ENCODE measurements around the gene SPECC1L. TPM values are rescaled to one million over a fixed set of nuclear protein-coding genes. Genes with fewer than 3 reads are reported as not detected.

Gene SPECC1L
- total RNA-seq, 1 donor from 2014 or later = 35.9 TPM

DNA sequence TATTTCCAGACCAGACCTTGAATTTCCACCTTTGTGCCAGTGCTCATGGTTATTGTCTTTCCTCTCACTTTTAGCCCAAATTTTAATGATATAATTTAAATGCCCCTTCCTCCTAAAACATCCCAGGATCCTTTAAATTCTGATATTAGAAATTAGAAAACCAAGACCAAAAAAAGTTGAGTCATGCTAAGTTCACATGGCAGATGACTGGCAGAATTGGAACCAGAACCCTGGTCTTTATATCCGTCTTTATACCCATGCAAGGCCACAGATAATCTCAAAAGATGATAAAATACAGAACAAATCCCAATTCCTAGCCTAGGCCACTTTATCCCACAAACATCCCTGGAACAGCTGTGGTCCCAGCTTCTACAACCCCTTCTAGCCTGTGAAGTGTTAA lies 183.2 kb downstream of the SPECC1L start:
- DNase-seq (ENCODE audit: low spot score) = no peak
- Mint-ChIP-seq H3K4me1 (ENCODE audit: low read depth) (peaks cover 6% of the 10 kb centered on the region), H3K27ac (no peak overlapping the region), H3K36me3 (ENCODE audit: low read depth) (no peaks in the 10 kb centered on the region), H3K27me3 (ENCODE audit: low read depth) (no peaks in the 10 kb centered on the region), H3K4me3 (ENCODE audit: low read depth) (no peak overlapping the region), H3K9me3 (no peaks in the 10 kb centered on the region)
- intact Hi-C loops (cut with micrococcal nuclease) = no loop called here

DNA sequence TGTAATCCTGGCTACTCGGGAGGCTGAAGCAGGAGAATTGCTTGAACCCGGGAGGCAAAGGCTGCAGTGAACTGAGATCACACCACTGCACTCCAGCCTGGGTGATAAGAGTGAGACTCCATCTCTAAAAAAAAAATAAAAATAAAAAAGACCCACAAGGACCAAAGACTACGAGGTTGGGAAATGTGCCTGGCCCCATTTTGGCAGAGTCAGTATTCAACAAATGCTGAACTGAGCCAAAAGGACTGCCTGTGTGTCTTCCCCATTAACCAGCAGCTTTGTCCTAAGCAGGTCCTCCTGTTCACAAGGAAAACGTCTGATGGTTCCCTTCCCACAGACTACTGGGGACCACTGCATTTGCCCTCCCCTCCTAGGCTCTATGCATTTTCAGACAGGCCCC lies 184.4 kb downstream of the SPECC1L start:
- Mint-ChIP-seq H3K27ac (no peak overlapping the region), H3K9me3 (no peaks in the 10 kb centered on the region), H3K27me3 (ENCODE audit: low read depth) (no peaks in the 10 kb centered on the region), H3K4me3 (ENCODE audit: low read depth) (no peak overlapping the region), H3K4me1 (ENCODE audit: low read depth) (peaks cover 15% of the 10 kb centered on the region), H3K36me3 (ENCODE audit: low read depth) (no peaks in the 10 kb centered on the region)
- intact Hi-C loops (cut with micrococcal nuclease) = no loop called here
- no peak for DNase-seq (ENCODE audit: low spot score)

DNA sequence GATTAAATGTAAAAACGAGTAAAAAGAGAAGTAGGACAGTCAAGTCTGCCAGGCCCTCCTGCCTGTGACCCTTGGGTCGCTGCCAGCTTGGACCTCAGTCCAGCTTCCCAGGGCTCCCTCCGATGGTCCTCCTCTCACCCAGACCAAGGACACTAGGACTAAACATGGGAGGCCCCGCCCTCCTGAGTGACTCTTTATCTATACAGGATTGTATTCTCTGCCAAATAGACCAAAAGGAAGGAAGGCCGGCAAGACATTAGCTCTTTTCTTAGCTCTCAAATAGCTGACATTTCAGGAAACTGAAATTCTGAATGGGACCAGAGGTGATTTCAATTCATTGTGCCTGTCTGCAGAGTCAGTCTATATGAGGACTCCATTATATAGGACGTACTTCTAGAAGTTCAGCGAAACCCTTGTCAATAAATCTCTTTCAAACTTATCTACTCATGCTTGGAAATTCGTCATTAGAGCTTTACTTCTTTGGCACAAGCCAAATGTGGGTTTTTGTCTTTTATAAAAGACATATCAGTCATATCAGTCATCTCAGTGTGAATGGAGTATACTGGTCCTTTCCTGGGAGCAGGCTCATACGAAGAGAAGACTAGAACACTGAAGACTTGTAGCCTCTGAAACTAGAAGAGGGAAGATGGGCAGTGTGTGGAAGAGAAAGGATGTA lies 185.3 kb downstream of the SPECC1L start:
- no peak for DNase-seq (ENCODE audit: low spot score)
- Mint-ChIP-seq H3K27me3 (ENCODE audit: low read depth) (no peaks in the 10 kb centered on the region), H3K4me1 (ENCODE audit: low read depth) (peaks cover 18% of the 10 kb centered on the region), H3K9me3 (no peaks in the 10 kb centered on the region), H3K27ac (no peak overlapping the region), H3K36me3 (ENCODE audit: low read depth) (no peaks in the 10 kb centered on the region), H3K4me3 (ENCODE audit: low read depth) (no peak overlapping the region)
- intact Hi-C loops (cut with micrococcal nuclease) = no loop called here

DNA sequence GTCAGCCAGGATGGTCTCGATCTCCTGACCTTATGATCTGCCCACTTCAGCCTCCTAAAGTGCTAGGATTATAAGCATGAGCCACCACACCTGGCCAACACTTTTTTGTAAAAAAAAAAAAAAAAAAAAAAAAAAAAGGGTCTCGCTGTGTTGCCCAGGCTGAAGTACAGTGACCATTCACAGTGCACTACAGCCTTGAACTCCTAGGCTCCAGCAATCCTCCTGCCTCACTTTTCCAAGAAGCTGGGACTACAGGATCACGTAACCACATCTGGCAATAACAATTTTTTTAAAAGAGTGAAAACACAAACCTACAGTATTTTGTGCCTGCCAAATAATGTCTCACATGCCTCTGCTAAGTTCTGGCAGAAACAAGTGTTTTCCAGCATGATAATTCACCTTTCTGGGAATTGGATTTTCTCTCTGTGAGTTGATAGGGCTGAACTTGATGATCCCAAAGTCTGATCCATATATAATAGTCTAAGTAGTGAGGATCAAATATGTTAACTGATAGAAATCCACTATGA lies 187.3 kb downstream of the SPECC1L start:
- no peak for DNase-seq (ENCODE audit: low spot score)
- H3K4me3 Mint-ChIP-seq (ENCODE audit: low read depth) = no peak overlapping the region
- no peaks in the 10 kb centered on the region for H3K27me3 Mint-ChIP-seq (ENCODE audit: low read depth)
- H3K4me1 Mint-ChIP-seq (ENCODE audit: low read depth) = peaks cover 19% of the 10 kb centered on the region
- H3K27ac Mint-ChIP-seq = no peak overlapping the region
- H3K9me3 Mint-ChIP-seq = no peaks in the 10 kb centered on the region
- intact Hi-C loops (cut with micrococcal nuclease) = no loop called here
- no peaks in the 10 kb centered on the region for H3K36me3 Mint-ChIP-seq (ENCODE audit: low read depth)

DNA sequence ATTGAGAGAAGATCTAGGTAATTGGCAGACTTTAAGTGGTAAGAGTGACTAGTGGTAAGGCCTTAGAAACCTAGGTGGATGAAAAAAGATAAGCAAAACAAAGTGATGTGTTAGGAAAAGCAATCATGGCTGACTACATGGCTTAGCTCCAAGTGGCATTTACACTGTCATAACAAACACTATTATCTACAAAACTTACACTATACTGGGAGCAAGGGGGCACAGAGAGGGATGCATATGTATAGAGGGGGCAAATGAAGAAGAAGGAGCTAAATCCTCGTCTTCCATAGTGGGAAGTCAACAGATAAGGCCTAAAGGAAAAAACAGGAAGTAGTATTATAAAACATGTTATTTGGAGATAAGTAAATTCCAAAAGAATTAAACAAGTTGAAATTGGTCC lies 189.3 kb downstream of the SPECC1L start:
- H3K4me3 Mint-ChIP-seq (ENCODE audit: low read depth) = no peak overlapping the region

DNA sequence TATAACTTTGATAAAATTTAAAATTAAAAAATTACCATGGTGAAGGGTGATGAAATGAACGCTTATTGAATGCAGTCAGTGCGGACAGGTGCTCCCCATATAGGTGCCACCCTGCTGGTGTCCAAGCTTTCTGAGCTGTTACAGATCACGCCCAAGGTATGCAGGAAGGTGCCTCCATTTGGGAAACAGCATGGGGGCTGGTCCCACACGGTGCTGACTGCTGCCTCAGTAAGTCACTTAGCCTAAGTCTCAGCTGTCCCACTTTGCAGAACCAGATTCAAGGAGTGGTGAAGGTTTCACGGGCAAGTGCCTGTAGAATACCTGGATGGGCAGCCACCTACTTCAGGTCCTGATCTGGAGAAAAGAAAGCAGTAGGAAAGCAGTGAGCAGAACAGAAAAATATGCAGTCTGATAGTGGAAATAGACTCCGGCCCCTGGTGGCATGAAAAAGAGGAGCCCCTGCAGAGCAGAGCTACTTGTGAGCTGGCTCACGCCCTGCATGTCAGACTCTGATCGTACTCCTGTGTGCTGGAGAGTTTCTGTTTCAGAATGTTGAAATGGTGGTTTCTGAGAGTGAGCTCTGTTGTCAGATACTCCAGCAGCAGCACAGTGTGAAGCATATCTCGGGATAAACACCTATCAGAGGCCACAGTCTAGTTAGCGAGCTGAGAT lies 189.9 kb downstream of the SPECC1L start:
- no peak overlapping the region for H3K4me3 Mint-ChIP-seq (ENCODE audit: low read depth)
- intact Hi-C loops (cut with micrococcal nuclease) = loop anchor here (2.0 kb wide), 1 partner anchor 26 kb away; no protein-coding TSS in a partner anchor
- no peak overlapping the region for H3K27ac Mint-ChIP-seq
- peaks cover 21% of the 10 kb centered on the region for H3K4me1 Mint-ChIP-seq (ENCODE audit: low read depth)
- DNase-seq (ENCODE audit: low spot score) = no peak
- no peaks in the 10 kb centered on the region for H3K36me3 Mint-ChIP-seq (ENCODE audit: low read depth)
- no peaks in the 10 kb centered on the region for H3K27me3 Mint-ChIP-seq (ENCODE audit: low read depth)
- no peaks in the 10 kb centered on the region for H3K9me3 Mint-ChIP-seq

More for the DNA sequence above, 189.3 kb downstream of the SPECC1L start:
- Mint-ChIP-seq H3K9me3 (no peaks in the 10 kb centered on the region), H3K36me3 (ENCODE audit: low read depth) (no peaks in the 10 kb centered on the region), H3K27me3 (ENCODE audit: low read depth) (no peaks in the 10 kb centered on the region), H3K4me1 (ENCODE audit: low read depth) (peaks cover 18% of the 10 kb centered on the region), H3K27ac (no peak overlapping the region)
- intact Hi-C loops (cut with micrococcal nuclease) = loop anchor here (2.0 kb wide), 1 partner anchor 27 kb away; no protein-coding TSS in a partner anchor
- DNase-seq (ENCODE audit: low spot score) = no peak

DNA sequence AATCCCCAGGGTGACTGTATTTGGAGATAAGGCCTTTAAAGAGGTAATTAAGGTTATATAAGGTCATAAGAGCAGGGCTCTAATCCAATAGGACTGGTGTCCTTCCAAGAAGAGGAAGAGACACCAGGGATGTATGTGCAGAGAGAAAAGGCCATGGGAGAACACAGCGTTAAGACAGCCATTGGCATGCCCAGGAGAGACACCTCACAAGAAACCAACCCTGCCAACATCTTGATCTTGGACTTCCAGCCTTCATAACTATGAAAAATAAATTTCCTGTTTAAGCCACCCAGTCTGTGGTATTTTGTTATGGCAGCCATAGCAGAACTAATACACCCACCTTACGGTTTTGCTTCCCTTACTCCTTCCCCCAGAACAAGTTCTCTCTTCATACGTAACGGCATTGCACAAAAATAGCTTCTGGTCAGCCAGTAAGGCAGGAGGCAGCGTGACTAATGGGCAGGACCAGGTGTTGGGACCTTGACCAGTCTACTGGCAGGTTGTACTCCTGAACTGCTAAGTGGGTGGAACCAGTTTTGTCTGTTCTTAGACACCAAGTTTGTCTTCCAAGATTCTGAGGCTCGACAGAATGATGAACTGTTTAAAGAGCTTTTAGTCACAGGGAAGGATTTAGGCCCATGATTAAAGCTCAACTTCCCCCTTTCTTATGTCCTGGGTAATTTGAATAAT lies 192.6 kb downstream of the SPECC1L start:
- Mint-ChIP-seq H3K4me3 (ENCODE audit: low read depth) (no peak overlapping the region), H3K9me3 (no peaks in the 10 kb centered on the region), H3K36me3 (ENCODE audit: low read depth) (no peaks in the 10 kb centered on the region), H3K27ac (no peak overlapping the region), H3K4me1 (ENCODE audit: low read depth) (peaks cover 23% of the 10 kb centered on the region), H3K27me3 (ENCODE audit: low read depth) (no peaks in the 10 kb centered on the region)
- no peak for DNase-seq (ENCODE audit: low spot score)
- intact Hi-C loops (cut with micrococcal nuclease) = no loop called here

DNA sequence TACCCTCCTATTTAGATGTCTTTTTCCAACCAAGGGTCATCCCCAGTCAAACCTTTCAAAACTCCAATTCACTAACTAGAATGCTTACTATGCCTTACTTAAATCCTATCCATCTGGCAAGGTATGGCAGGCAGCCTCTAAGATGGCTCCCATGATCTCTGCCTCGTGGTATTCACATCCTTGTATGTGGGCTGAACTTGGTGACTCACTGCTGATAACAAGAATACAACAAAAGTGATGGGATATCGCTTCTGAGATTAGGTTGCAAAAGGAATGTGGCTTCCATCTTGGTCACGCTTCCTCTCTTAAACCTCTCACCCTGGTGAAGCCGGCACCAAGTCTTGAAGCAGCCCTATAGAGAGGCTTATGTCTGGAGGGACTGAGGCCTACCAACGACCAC lies 194.9 kb downstream of the SPECC1L start:
- H3K9me3 Mint-ChIP-seq = no peaks in the 10 kb centered on the region
- H3K36me3 Mint-ChIP-seq (ENCODE audit: low read depth) = no peaks in the 10 kb centered on the region
- DNase-seq (ENCODE audit: low spot score) = no peak
- H3K27ac Mint-ChIP-seq = no peak overlapping the region
- intact Hi-C loops (cut with micrococcal nuclease) = loop anchor here (5.0 kb wide), 1 partner anchor 33 kb away; no protein-coding TSS in a partner anchor
- no peak overlapping the region for H3K4me3 Mint-ChIP-seq (ENCODE audit: low read depth)
- H3K27me3 Mint-ChIP-seq (ENCODE audit: low read depth) = no peaks in the 10 kb centered on the region
- H3K4me1 Mint-ChIP-seq (ENCODE audit: low read depth) = peaks cover 12% of the 10 kb centered on the region

DNA sequence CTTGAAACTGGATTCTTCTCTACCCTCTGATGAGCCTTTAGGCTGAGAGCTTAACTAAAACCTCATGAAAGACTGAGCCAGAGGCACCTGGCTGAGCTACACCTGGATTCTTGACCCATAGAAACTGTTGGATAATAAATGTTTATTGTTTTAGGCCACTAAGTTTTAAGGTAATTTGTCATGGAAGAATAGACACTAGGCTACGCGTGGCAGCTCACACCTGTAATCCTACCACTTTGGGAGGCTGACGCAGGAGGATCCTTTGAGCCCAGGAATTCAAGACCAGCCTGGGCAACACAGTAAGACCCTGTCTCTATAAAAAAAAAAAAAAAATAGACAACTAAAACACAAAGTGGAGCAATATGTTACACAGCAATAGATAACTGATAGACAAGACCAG lies 195.3 kb downstream of the SPECC1L start:
- H3K9me3 Mint-ChIP-seq = no peaks in the 10 kb centered on the region

DNA sequence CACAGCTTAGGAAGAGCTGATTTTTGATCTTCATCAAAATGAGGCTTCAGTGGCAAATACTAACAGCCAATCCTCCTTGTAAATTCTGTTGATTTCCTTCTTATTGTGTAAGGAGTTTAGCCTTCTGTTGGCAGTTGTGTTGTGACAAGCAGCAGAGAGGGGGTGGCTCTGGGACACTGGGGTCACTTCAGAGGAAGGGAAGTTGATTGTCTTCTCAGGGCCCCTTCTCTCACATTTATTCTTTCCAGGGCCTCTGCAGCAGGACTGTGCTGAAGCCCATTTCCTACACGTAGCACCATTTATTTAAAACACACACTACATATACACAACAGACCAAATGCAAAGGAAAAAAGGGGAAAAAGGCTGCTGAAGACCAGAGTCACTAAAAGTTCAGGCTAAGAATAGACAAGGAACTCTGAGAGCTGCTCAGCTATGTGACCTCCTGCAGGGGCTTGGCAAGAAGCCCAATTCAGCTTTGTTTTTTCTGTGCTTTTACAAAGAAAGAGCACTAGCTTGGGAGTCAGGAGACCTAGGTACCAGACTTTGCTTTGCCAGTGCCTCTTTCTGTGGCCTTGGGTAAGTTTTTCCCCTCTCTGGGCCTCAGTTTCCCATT lies 196.2 kb downstream of the SPECC1L start:
- intact Hi-C loops (cut with micrococcal nuclease) = loop anchor here (5.0 kb wide), 1 partner anchor 35 kb away; no protein-coding TSS in a partner anchor
- Mint-ChIP-seq H3K4me3 (ENCODE audit: low read depth) (no peak overlapping the region), H3K9me3 (no peaks in the 10 kb centered on the region)

More for the DNA sequence above, 195.3 kb downstream of the SPECC1L start:
- no peak for DNase-seq (ENCODE audit: low spot score)
- Mint-ChIP-seq H3K4me3 (ENCODE audit: low read depth) (no peak overlapping the region), H3K4me1 (ENCODE audit: low read depth) (peaks cover 8% of the 10 kb centered on the region), H3K27ac (no peak overlapping the region), H3K36me3 (ENCODE audit: low read depth) (no peaks in the 10 kb centered on the region), H3K27me3 (ENCODE audit: low read depth) (no peaks in the 10 kb centered on the region)
- intact Hi-C loops (cut with micrococcal nuclease) = loop anchor here (5.0 kb wide), 1 partner anchor 34 kb away; no protein-coding TSS in a partner anchor

DNA sequence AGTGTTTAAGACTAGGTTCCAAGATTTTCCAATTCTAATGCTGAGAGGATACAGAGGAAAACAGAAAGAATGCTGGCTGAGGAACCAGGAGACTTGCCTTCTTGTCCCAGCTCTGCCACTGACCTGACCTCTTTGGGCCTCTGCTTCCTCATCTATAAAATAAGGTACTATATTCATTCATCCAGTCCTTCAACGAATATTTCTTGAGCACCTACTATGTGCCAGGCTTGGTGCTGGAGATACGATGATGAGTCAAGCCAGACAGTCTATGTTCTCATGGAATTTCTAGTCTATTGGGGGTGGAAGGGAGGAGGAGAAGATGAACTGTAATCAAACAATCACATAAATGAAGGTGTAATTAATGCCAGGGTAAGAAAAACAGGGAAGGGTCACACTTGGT lies 196.7 kb downstream of the SPECC1L start:
- H3K27me3 Mint-ChIP-seq (ENCODE audit: low read depth) = no peaks in the 10 kb centered on the region
- no peak for DNase-seq (ENCODE audit: low spot score)
- H3K4me3 Mint-ChIP-seq (ENCODE audit: low read depth) = no peak overlapping the region
- no peaks in the 10 kb centered on the region for H3K9me3 Mint-ChIP-seq
- intact Hi-C loops (cut with micrococcal nuclease) = loop anchor here (5.0 kb wide), 1 partner anchor 35 kb away; no protein-coding TSS in a partner anchor
- H3K36me3 Mint-ChIP-seq (ENCODE audit: low read depth) = no peaks in the 10 kb centered on the region
- no peak overlapping the region for H3K27ac Mint-ChIP-seq
- peaks cover 6% of the 10 kb centered on the region for H3K4me1 Mint-ChIP-seq (ENCODE audit: low read depth)

More for the DNA sequence above, 196.2 kb downstream of the SPECC1L start:
- H3K27ac Mint-ChIP-seq = no peak overlapping the region
- H3K27me3 Mint-ChIP-seq (ENCODE audit: low read depth) = no peaks in the 10 kb centered on the region
- H3K4me1 Mint-ChIP-seq (ENCODE audit: low read depth) = peaks cover 6% of the 10 kb centered on the region
- no peaks in the 10 kb centered on the region for H3K36me3 Mint-ChIP-seq (ENCODE audit: low read depth)
- no peak for DNase-seq (ENCODE audit: low spot score)
